HepG2 (cell line): Measurements from ENCODE around the gene PGP. TPM values are rescaled to one million over a fixed set of nuclear protein-coding genes. Genes with fewer than 3 reads are reported as not detected.
A peak's percentile ranks its signal among the peaks of the same experiment; 100 is the strongest.

Experiments
- CREBL2 ChIP-seq: sonication (generic); formaldehyde crosslinking; IDR thresholded peaks from 2 replicates; pipeline ENCODE4 v1.8.1; 2023; ENCODE audit warnings: missing genetic modification reagents, mild to moderate bottlenecking, borderline replicate concordance
- ETS1 ChIP-seq: sonication (generic); formaldehyde crosslinking; IDR thresholded peaks from 2 replicates; pipeline ENCODE4 v1.4.0; 2020; ENCODE audit warnings: missing genetic modification reagents
- FIP1L1 ChIP-seq: fragments of 200-400 bp; formaldehyde crosslinking; IDR thresholded peaks from 2 replicates; pipeline ENCODE4 v1.6.1; 2018; ENCODE audit warnings: low read depth, mild to moderate bottlenecking, low read length, moderate library complexity, borderline replicate concordance; ENCODE audit not compliant: insufficient read depth
- HMGA1 ChIP-seq: sonication (generic); formaldehyde crosslinking; conservative IDR thresholded peaks from 2 replicates; pipeline ENCODE4 v1.4.0; 2020; ENCODE audit warnings: missing genetic modification reagents
- MATR3 ChIP-seq: sonication (generic); formaldehyde crosslinking; IDR thresholded peaks from 2 replicates; pipeline ENCODE4 v1.4.0; 2020; ENCODE audit warnings: missing genetic modification reagents
- MZF1 ChIP-seq: sonication (generic); formaldehyde crosslinking; IDR thresholded peaks from 2 replicates; pipeline ENCODE4 v1.8.1; 2023; ENCODE audit warnings: mild to moderate bottlenecking, missing genetic modification reagents, borderline replicate concordance
- PCBP2 ChIP-seq: fragments of 200-400 bp; formaldehyde crosslinking; optimal IDR thresholded peaks from 2 replicates; pipeline ENCODE3; 2018; ENCODE audit warnings: low read length, low read depth; ENCODE audit not compliant: poor library complexity, severe bottlenecking
- PREB ChIP-seq: sonication (generic); formaldehyde crosslinking; IDR thresholded peaks from 2 replicates; pipeline ENCODE4 v1.4.0; 2020; ENCODE audit warnings: missing genetic modification reagents
- RFX3 ChIP-seq: IDR thresholded peaks from 2 replicates; pipeline ENCODE4 v1.6.1; 2016; ENCODE audit warnings: missing biosample characterization, missing genetic modification reagents
- SMAD1 ChIP-seq: sonication (generic); formaldehyde crosslinking; IDR thresholded peaks from 2 replicates; pipeline ENCODE4 v1.4.0; 2020; ENCODE audit warnings: missing genetic modification reagents, low read depth, mild to moderate bottlenecking, borderline replicate concordance
- SMAD3 ChIP-seq: sonication (generic); formaldehyde crosslinking; IDR thresholded peaks from 2 replicates; pipeline ENCODE4 v1.4.0; 2020; ENCODE audit warnings: missing genetic modification reagents
- SYNCRIP ChIP-seq: fragments of 200-400 bp; formaldehyde crosslinking; IDR thresholded peaks from 2 replicates; pipeline ENCODE4 v1.6.1; 2018; ENCODE audit warnings: mild to moderate bottlenecking, low read depth, low read length; ENCODE audit not compliant: insufficient read depth
- TAF15 ChIP-seq: fragments of 200-400 bp; formaldehyde crosslinking; IDR thresholded peaks from one replicate; pipeline ENCODE4 v1.6.1; 2018; ENCODE audit warnings: mild to moderate bottlenecking, low read depth, low read length; ENCODE audit not compliant: poor library complexity, severe bottlenecking
- TCF7L2 ChIP-seq: IDR thresholded peaks from 2 replicates; pipeline ENCODE4 v1.6.1; 2011; ENCODE audit warnings: mild to moderate bottlenecking, low read depth, low read length, moderate library complexity
- ZBTB1 ChIP-seq: sonication (generic); formaldehyde crosslinking; IDR thresholded peaks from 2 replicates; pipeline ENCODE4 v1.4.0; 2020; ENCODE audit warnings: missing genetic modification reagents, borderline replicate concordance
- ZBTB26 ChIP-seq: IDR thresholded peaks from 2 replicates; pipeline ENCODE4 v1.6.1; 2016; ENCODE audit warnings: missing compliant biosample characterization, missing genetic modification reagents, borderline replicate concordance
- ZFX ChIP-seq: sonication (generic); formaldehyde crosslinking; IDR thresholded peaks from 2 replicates; pipeline ENCODE4 v1.4.0; 2020; ENCODE audit warnings: mild to moderate bottlenecking, low read depth, missing genetic modification reagents, moderate library complexity
- ZNF460 ChIP-seq: sonication (generic); formaldehyde crosslinking; IDR thresholded peaks from 2 replicates; pipeline ENCODE4 v1.5.1; 2020; ENCODE audit warnings: missing genetic modification reagents, mild to moderate bottlenecking, borderline replicate concordance
- ZNF687 ChIP-seq: sonication (generic); formaldehyde crosslinking; IDR thresholded peaks from 2 replicates; pipeline ENCODE4 v1.5.1; 2020; ENCODE audit warnings: mild to moderate bottlenecking, missing genetic modification reagents, moderate library complexity
- ZNF703 ChIP-seq: sonication (generic); formaldehyde crosslinking; IDR thresholded peaks from 2 replicates; pipeline ENCODE4 v1.5.1; 2020; ENCODE audit warnings: missing genetic modification reagents, mild to moderate bottlenecking, moderate library complexity, borderline replicate concordance
- ZNF891 ChIP-seq: sonication (generic); formaldehyde crosslinking; IDR thresholded peaks from 2 replicates; pipeline ENCODE4 v1.5.0; 2020; ENCODE audit warnings: mild to moderate bottlenecking, missing genetic modification reagents
- polyA plus RNA-seq, 8 experiments: library from polyadenylated mRNA; depleted of rRNA in 3 of 8; stranded (reverse) in 7 of 8; unstranded in 1 of 8; fragments of >200 nt; fragmentation: Illumina TruSeq in 4 of 8; extraction: Trizol in 4 of 8; gene quantifications; 2 replicates each; pipeline versions ENCODE4 v1.2.1 to v1.2.3, GENCODE V29; 2011 to 2016; ENCODE audit warnings: low read depth in 4 of 8, missing spikeins in 1 of 8, mixed read lengths in 1 of 8; ENCODE audit not compliant: insufficient read depth in 1 of 8
- total RNA-seq, 5 experiments: library from RNA; depleted of rRNA; stranded (reverse); fragments of >200 nt; fragmentation: Illumina TruSeq; extraction: Trizol; gene quantifications; 2 replicates each; pipeline ENCODE4 v1.2.3, GENCODE V29; 2016; ENCODE audit warnings: low read depth in 1 of 5

PGP gene
- total and polyA plus RNA-seq, 2 of the 13 experiments (the other 11 are each of a cell fraction or from before 2014, with no cell fraction given): 7.3 to 18.3 TPM

GRCh38 chr16:2251296-2252111, 36.9 kb upstream of the PGP start, which contains the start of gene ECI1 (continued):
- TF ChIP-seq ZNF687 (CRISPR knock-in tag) (peak; percentile 94), SMAD1 (CRISPR knock-in tag) (peak; percentile 84; the same call in 1 of the 2 replicates), TCF7L2 (no peak), ETS1 (CRISPR knock-in tag) (no peak), RFX3 (no peak), ZBTB26 (CRISPR knock-in tag) (peak; percentile 56; the same call in 1 of the 2 replicates), PREB (CRISPR knock-in tag) (no peak), HMGA1 (CRISPR knock-in tag) (no peak), FIP1L1 (no peak), ZBTB1 (CRISPR knock-in tag) (no peak), PCBP2 (no peak), ZFX (CRISPR knock-in tag) (peak; percentile 98), SMAD3 (CRISPR knock-in tag) (no peak; the same call in 1 of the 2 replicates), CREBL2 (CRISPR knock-in tag) (peak; percentile 62; the same call in 1 of the 2 replicates), TAF15 (no peak), ZNF891 (peak; percentile 79), MATR3 (CRISPR knock-in tag) (no peak), SYNCRIP (no peak), ZNF460 (peak; percentile 10; the same call in 1 of the 2 replicates), MZF1 (CRISPR knock-in tag) (no peak), ZNF703 (peak; percentile 55; the same call in 1 of the 2 replicates)
